Measurements from ENCODE around the gene PPP1R3F.

GRCh38 chrX:49271341-49271740 lies 1.7 kb downstream of the PPP1R3F start:
- TF ChIP-seq CTCF (IDR thresholded peaks at IDR 0.05) (no peak), POLR2A (IDR thresholded peaks at IDR 0.05) (no peak)

Measured in breast epithelium (tissue), 3 donors.